ENCODE results near the gene CDC34. TPM values are rescaled to one million over a fixed set of nuclear protein-coding genes. Genes with fewer than 3 reads are reported as not detected.

The CDC34 gene
- total RNA-seq, 1 experiment from 2014 or later: 93.3 TPM

DNA sequence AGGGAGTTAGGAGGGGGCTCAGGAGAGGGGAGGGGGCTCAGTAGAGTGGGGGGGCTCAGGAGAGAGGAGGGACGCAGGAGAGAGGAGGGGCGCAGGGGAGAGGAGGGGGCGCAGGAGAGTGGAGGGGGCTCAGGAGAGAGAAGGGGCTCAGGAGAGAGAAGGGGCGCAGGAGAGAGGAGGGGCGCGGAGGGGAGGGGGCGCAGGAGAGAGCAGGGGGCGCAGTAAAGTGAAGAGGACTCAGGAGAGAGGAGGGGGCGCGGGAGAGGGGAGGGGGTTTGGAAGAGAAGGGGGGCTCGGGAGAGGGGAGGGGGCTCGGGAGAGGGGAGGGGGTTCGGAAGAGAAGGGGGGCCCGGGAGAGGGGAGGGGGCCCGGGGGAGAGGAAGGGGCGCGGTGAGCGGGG, 34.6 kb upstream of the CDC34 start:
- Histone ChIP-seq H3K4me3 (no peak overlapping the region), H3K27me3 (ENCODE audit: insufficient read depth, low read depth) (no peaks in the 10 kb centered on the region), H3K4me1 (replicated peaks; ENCODE audit: insufficient read depth) (no peaks in the 10 kb centered on the region), H3F3A (ENCODE audit: insufficient read depth, low read depth) (peaks cover 35% of the 10 kb centered on the region; the same call in 1 of the 2 replicates), H3K4me2 (no peak overlapping the region), H4K20me1 (ENCODE audit: insufficient read depth) (no peaks in the 10 kb centered on the region), H3K9me3 (ENCODE audit: insufficient read depth, low read depth) (no peaks in the 10 kb centered on the region), H3K27ac (no peak overlapping the region), H2AFZ (no peak overlapping the region), H3K9me2 (ENCODE audit: insufficient read depth) (no peaks in the 10 kb centered on the region), H3K79me2 (ENCODE audit: low read depth) (no peaks in the 10 kb centered on the region), H3K36me3 (ENCODE audit: low read depth) (no peaks in the 10 kb centered on the region)
- ChIA-PET CTCF (no interaction called here), POLR2A (ENCODE audit: unreplicated experiment) (no interaction called here)
- intact Hi-C loops (cut with micrococcal nuclease; ENCODE audit: unreplicated experiment): no loop called here
- BruUV-seq (replicated peaks): no TSS peak
- TF ChIP-seq EZH2 (IDR thresholded peaks at IDR 0.05; ENCODE audit: low read depth) (no peak), CTCF (conservative IDR thresholded peaks at IDR 0.05) (no peak)
- no peak for DNase-seq

DNA sequence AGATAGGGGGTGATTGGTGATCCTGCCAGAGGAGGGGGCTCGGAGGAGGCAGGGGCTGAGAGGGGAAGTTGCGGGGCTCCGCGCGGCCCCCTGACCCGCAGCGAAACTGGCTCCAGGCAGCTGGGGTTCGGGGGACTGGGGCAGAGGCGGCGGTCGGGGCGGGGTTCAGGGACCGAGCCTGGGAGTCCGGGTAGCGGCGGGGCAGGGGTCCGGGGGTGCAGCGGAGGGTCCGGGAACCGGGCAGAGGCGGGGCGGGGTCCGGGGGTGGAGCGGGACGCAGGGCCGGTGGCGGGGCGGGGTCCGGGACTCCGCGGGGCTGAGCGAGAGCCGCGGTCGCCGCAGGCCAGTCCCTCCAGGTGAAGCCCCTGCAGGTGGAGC, 34.1 kb upstream of the CDC34 start:
- POLR2A ChIA-PET (ENCODE audit: unreplicated experiment): no interaction called here
- no peak overlapping the region for H3K4me2 ChIP-seq

DNA sequence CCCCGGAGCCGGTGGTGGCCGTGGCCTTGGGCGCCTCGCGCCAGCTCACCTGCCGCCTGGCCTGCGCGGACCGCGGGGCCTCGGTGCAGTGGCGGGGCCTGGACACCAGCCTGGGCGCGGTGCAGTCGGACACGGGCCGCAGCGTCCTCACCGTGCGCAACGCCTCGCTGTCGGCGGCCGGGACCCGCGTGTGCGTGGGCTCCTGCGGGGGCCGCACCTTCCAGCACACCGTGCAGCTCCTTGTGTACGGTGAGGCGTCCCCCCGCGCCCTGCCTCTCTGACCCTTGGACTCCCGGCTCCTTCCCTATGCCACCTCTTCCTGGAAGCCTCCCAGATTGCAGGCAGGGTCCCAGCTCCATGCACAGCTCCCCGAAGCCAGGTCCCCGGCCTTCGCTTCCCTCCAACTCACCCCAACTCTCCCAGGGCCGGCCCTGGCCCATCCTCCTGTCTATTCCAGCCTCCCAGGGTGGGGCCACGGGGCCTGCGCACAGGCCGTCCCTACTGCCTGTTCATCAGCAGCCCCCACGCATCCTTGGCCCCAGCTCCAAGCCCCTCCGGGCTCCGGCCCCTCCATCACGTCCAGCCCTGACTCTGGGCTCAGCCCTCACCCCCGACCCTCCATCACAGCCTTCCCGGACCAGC, 33.6 kb upstream of the CDC34 start:
- H3K27ac ChIP-seq: no peak overlapping the region
- no peaks in the 10 kb centered on the region for H4K20me1 ChIP-seq (ENCODE audit: insufficient read depth)
- no peaks in the 10 kb centered on the region for H3K27me3 ChIP-seq (ENCODE audit: insufficient read depth, low read depth)
- H3K9me3 ChIP-seq (ENCODE audit: insufficient read depth, low read depth): no peaks in the 10 kb centered on the region
- no peaks in the 10 kb centered on the region for H3K4me1 ChIP-seq (replicated peaks; ENCODE audit: insufficient read depth)
- no peak overlapping the region for H3K4me2 ChIP-seq
- H3K4me3 ChIP-seq: no peak overlapping the region
- H3K9me2 ChIP-seq (ENCODE audit: insufficient read depth): no peaks in the 10 kb centered on the region
- no peak for DNase-seq
- H3K79me2 ChIP-seq (ENCODE audit: low read depth): no peaks in the 10 kb centered on the region
- ChIA-PET POLR2A (ENCODE audit: unreplicated experiment) (no interaction called here), CTCF (no interaction called here)
- intact Hi-C loops (cut with micrococcal nuclease; ENCODE audit: unreplicated experiment): no loop called here
- H2AFZ ChIP-seq: no peak overlapping the region
- TF ChIP-seq EZH2 (IDR thresholded peaks at IDR 0.05; ENCODE audit: low read depth): no peak
- no peak for TF ChIP-seq CTCF (conservative IDR thresholded peaks at IDR 0.05)
- H3K36me3 ChIP-seq (ENCODE audit: low read depth): no peaks in the 10 kb centered on the region
- H3F3A ChIP-seq (ENCODE audit: insufficient read depth, low read depth): peaks cover 35% of the 10 kb centered on the region; the same call in 1 of the 2 replicates
- BruUV-seq (replicated peaks): no TSS peak

More for the DNA sequence above, 34.1 kb upstream of the CDC34 start:
- no peak for TF ChIP-seq EZH2 (IDR thresholded peaks at IDR 0.05; ENCODE audit: low read depth)
- no peak for TF ChIP-seq CTCF (conservative IDR thresholded peaks at IDR 0.05)
- Histone ChIP-seq H3K9me3 (ENCODE audit: insufficient read depth, low read depth) (no peaks in the 10 kb centered on the region), H3F3A (ENCODE audit: insufficient read depth, low read depth) (peaks cover 33% of the 10 kb centered on the region; the same call in 1 of the 2 replicates), H3K27ac (no peak overlapping the region), H3K36me3 (ENCODE audit: low read depth) (no peaks in the 10 kb centered on the region), H3K9me2 (ENCODE audit: insufficient read depth) (no peaks in the 10 kb centered on the region), H3K27me3 (ENCODE audit: insufficient read depth, low read depth) (no peaks in the 10 kb centered on the region), H3K4me3 (no peak overlapping the region), H4K20me1 (ENCODE audit: insufficient read depth) (no peaks in the 10 kb centered on the region), H3K4me1 (replicated peaks; ENCODE audit: insufficient read depth) (no peaks in the 10 kb centered on the region), H3K79me2 (ENCODE audit: low read depth) (no peaks in the 10 kb centered on the region), H2AFZ (no peak overlapping the region)
- CTCF ChIA-PET: no interaction called here
- no TSS peak for BruUV-seq (replicated peaks)
- no peak for DNase-seq
- intact Hi-C loops (cut with micrococcal nuclease; ENCODE audit: unreplicated experiment): no loop called here
